Activated CD8-positive, alpha-beta T cell treated with anti-CD3 and anti-CD28 coated beads, Interleukin-2, amount 10 ng/mL, durations not matched to agents 7 days and 5 days (primary cell): ENCODE results near the gene THSD7B. TPM values are rescaled to one million over a fixed set of nuclear protein-coding genes. Genes with fewer than 3 reads are reported as not detected.

Experiments
- ATAC-seq: fragments of 150-1000 bp; cut with Tn5 transposase; one replicate; pipeline ENCODE4 v1.10.0; 2021; ENCODE audit warnings: moderate library complexity
- CTCF ChIA-PET: fragments of 350-600 bp; sonication (Branson Sonifier 250); formaldehyde crosslinking; loops from one replicate; lab custom pipeline; 2021; ENCODE audit warnings: antibody characterized with exemption; lab: Charles Lee
- POLR2A ChIA-PET: fragments of 350-600 bp; sonication (Branson Sonifier 250); formaldehyde crosslinking; loops from one replicate; lab custom pipeline; 2021; ENCODE audit warnings: antibody characterized with exemption; lab: Charles Lee
- DNase-seq: peaks from one replicate; pipeline ENCODE4 v3.0.0-alpha.2; 2020
- H3K27ac Mint-ChIP-seq: one replicate; pipeline ENCODE4 v1.8.0; 2021; ENCODE audit warnings: mild to moderate bottlenecking, mixed read lengths
- H3K27me3 Mint-ChIP-seq: one replicate; pipeline ENCODE4 v1.8.0; 2021; ENCODE audit warnings: low read depth, mixed read lengths
- H3K36me3 Mint-ChIP-seq: one replicate; pipeline ENCODE4 v1.8.0; 2021; ENCODE audit warnings: low read depth, mixed read lengths
- H3K4me1 Mint-ChIP-seq: one replicate; pipeline ENCODE4 v1.8.0; 2021; ENCODE audit warnings: low read depth, mixed read lengths
- H3K4me3 Mint-ChIP-seq: one replicate; pipeline ENCODE4 v1.8.0; 2021; ENCODE audit warnings: mild to moderate bottlenecking, mixed read lengths
- H3K9me3 Mint-ChIP-seq: one replicate; pipeline ENCODE4 v1.8.0; 2022; ENCODE audit warnings: mixed read lengths; ENCODE audit not compliant: insufficient read depth
- total RNA-seq, 2 experiments: library from RNA; stranded (reverse); gene quantifications; one replicate each; pipeline ENCODE4 v1.2.3, GENCODE V29; 2021

Gene THSD7B
- total RNA-seq, 2 experiments from 2014 or later: not detected

DNA sequence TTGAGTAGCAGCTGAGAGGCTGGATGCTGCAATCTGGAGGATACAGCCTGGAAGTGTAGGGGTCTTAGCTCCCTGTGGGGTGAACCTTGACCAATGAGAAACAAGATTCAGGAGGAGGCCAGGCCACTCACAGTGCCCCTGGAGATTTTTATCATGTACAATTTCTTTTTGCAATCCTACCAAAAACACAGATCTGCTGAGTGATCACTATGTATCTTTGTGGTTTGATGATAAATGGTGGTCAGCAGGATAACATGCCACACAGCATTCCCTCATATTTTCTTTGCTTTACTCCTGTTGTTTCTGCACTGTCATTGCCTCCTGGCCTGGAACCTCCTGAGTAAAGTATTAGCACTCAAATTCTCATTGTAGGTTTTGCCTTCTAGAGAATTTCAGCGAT, 357.9 kb downstream of the THSD7B start:
- no peaks in the 10 kb centered on the region for H3K4me1 Mint-ChIP-seq
- ATAC-seq (no peak), DNase-seq (no peak)
- POLR2A ChIA-PET: no interaction called here
- no peak overlapping the region for H3K4me3 Mint-ChIP-seq
- H3K27me3 Mint-ChIP-seq: no peaks in the 10 kb centered on the region
- CTCF ChIA-PET: no interaction called here
- H3K27ac Mint-ChIP-seq: no peak overlapping the region
- no peaks in the 10 kb centered on the region for H3K9me3 Mint-ChIP-seq
- no peaks in the 10 kb centered on the region for H3K36me3 Mint-ChIP-seq

DNA sequence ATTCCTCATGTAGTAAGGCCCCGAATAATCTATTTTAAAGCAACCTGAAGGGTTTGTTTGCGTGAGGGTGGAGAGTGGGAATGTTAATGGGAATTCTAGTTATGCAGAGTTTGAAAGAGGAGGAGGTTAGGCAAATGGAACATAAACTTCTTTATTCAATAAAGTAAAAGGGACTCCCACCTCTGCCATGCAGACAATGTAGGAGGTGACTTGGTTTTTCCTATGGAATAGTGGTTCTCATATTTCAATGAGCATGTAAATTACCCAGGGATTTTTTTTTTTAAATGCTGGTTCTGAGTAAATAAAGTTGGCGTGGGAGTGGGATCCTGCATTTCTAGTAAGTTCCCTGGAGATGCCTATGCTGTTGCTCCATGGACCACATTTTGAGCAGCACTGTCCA, 367.9 kb downstream of the THSD7B start:
- ChIA-PET CTCF (no interaction called here), POLR2A (no interaction called here)
- ATAC-seq: no peak
- H3K4me3 Mint-ChIP-seq: no peak overlapping the region
- H3K27ac Mint-ChIP-seq: no peak overlapping the region
- no peaks in the 10 kb centered on the region for H3K27me3 Mint-ChIP-seq
- no peaks in the 10 kb centered on the region for H3K9me3 Mint-ChIP-seq
- H3K4me1 Mint-ChIP-seq: no peaks in the 10 kb centered on the region
- H3K36me3 Mint-ChIP-seq: no peaks in the 10 kb centered on the region
- no peak for DNase-seq

DNA sequence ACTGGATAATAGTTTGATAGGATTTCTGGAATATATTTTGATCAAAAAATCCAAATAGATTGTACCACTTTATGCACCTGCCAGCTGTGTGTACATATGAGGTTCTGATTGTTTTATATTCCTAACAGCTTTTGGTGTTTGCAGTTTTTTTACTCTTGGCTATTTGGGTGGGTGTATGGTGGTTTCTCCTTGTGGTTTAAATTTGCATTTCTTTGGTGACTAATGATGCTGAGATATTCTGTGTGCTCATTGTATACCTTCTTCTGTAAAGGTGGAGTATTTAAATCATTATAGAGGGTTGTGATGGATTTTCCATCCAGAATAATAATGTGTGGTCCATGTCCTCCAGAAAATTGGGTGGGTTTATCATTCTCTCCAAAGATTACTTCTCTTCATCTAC, 372.9 kb downstream of the THSD7B start:
- no peak for ATAC-seq

DNA sequence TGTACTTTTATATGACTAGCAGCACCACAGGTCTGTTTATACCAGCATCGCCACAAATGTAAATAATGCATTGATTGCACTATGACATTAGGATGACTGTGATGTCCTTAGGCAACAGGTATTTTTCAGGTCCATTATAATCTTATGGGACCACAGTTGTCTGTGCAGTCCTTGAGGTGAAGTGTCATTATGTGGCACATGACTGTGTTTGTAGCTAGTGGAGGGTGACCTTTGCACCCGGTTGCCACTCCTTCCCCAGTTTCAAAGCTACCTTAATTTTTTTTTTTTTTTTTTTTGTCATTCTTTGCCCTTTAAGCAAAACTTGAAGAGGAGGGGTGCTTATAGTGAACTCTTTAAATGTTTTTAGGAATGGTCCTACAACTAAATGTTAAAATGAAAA, 386.4 kb downstream of the THSD7B start:
- ChIA-PET POLR2A (no interaction called here), CTCF (no interaction called here)
- Mint-ChIP-seq H3K4me1 (no peaks in the 10 kb centered on the region), H3K4me3 (no peak overlapping the region), H3K9me3 (no peaks in the 10 kb centered on the region), H3K27ac (no peak overlapping the region), H3K27me3 (no peaks in the 10 kb centered on the region), H3K36me3 (no peaks in the 10 kb centered on the region)
- no peak for ATAC-seq
- DNase-seq: no peak

More for the DNA sequence above, 372.9 kb downstream of the THSD7B start:
- no peak for DNase-seq
- Mint-ChIP-seq H3K4me1 (no peaks in the 10 kb centered on the region), H3K36me3 (no peaks in the 10 kb centered on the region), H3K4me3 (no peak overlapping the region), H3K27me3 (no peaks in the 10 kb centered on the region), H3K27ac (no peak overlapping the region), H3K9me3 (no peaks in the 10 kb centered on the region)
- POLR2A ChIA-PET: no interaction called here
- CTCF ChIA-PET: no interaction called here

DNA sequence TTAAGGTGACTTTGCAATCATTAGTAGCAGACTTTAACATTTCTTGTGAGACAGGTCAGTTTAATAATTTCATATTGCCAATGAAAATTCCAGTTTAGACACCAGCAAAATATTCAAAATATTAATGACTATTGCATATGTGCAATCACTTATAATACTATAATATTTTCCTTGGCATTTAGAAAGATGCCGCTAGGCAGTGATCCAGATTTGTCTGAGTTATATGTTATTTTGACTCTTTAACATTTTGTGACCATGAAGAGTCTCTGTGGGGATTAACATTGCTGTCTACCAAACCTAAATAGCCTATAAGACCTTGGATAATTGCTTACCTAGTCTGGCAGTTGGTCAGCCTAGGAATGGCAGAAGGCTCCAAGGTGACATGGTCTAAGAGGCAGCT, 389.6 kb downstream of the THSD7B start:
- POLR2A ChIA-PET: no interaction called here

DNA sequence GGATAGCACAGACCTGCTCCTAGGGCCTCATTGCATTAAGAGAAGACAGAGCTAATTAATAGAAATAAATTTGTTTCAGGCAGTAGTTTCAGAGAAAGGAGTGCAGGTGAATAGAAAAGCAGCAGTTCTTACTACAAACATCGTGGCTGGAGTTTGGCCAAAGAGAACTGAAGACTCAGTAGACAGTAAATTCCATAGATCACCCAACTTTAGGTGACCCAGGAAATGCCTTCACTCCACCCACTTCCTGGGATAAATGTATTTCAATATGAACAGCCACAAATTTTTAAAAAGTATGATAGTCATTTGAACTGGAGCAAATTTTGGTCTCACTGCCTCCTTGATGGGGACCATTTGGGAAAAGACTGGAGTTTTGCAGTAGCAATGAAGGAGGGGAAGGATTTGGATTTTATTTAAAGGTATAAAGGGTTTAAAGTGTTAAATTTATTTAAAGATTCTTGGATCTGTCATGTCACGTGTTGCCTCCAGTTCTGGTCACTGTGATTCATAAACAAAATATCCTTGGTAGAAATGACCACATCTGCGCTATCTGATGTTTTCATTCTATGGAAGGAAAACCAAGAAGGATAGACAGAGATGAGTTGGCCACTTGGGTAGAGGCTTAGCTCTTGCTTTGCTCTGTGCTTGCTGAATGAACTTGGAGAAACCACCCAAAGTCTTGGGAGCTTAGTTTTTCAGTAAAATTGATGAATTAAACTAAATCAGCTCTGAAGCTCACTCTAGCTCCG, 390.2 kb downstream of the THSD7B start:
- Mint-ChIP-seq H3K9me3 (no peaks in the 10 kb centered on the region), H3K27ac (no peak overlapping the region), H3K36me3 (no peaks in the 10 kb centered on the region), H3K4me3 (no peak overlapping the region), H3K4me1 (no peaks in the 10 kb centered on the region), H3K27me3 (no peaks in the 10 kb centered on the region)
- ChIA-PET POLR2A (no interaction called here), CTCF (no interaction called here)
- ATAC-seq: no peak
- DNase-seq: no peak

More for the DNA sequence above, 389.6 kb downstream of the THSD7B start:
- CTCF ChIA-PET: no interaction called here
- no peaks in the 10 kb centered on the region for H3K27me3 Mint-ChIP-seq
- no peak overlapping the region for H3K4me3 Mint-ChIP-seq
- no peaks in the 10 kb centered on the region for H3K9me3 Mint-ChIP-seq
- H3K36me3 Mint-ChIP-seq: no peaks in the 10 kb centered on the region
- no peak for ATAC-seq
- DNase-seq: no peak
- no peaks in the 10 kb centered on the region for H3K4me1 Mint-ChIP-seq
- no peak overlapping the region for H3K27ac Mint-ChIP-seq

DNA sequence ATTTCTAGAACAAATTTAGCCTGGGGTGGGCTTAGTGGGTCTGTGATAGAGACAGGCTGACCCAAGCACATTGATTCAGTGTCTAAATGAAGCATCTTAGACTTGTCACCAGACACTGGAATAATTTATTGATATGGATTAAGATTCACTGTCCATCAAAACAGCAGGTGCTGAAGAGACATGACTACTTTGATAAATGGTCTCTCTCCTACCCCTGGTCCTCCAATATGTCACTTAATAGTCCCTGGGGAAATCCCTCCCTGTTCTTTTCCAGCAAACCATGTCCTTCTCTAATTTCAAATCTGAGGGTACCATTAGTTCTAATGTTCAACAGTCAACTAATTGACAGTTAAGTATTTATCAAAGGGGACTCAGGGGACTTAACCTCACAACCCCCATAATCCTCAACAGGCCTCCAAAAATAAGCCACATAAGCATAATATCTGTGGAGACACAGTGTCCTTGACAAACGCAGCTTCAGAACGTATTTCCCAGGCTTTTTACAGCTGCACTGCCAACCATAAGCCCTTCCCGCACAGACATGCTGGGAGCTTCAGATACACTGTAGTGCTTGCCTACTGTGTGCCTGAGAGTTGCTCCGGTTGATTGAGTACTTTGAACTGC, 391.0 kb downstream of the THSD7B start:
- Mint-ChIP-seq H3K27ac (no peak overlapping the region), H3K4me3 (no peak overlapping the region), H3K9me3 (no peaks in the 10 kb centered on the region), H3K27me3 (no peaks in the 10 kb centered on the region), H3K4me1 (no peaks in the 10 kb centered on the region), H3K36me3 (no peaks in the 10 kb centered on the region)
- ChIA-PET POLR2A (no interaction called here), CTCF (no interaction called here)
- DNase-seq (no peak), ATAC-seq (no peak)

DNA sequence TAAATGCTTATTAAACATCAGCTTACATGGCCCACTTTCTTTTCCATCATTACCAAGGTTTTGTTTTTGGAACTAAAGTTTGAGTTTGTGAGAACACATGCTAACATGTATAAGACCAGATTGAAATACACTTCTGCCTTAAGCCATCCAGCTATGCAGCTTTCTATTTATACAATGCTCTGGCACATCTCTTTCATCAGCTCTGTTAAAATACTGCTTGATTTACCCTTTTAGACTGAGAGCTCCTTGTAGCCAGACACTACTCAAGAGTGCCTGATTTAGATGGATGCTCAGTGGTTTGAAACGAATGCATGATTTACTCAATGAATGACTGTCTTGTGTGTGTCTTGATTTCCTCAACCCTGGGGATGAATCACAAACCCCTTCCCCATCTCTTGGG, 392.5 kb downstream of the THSD7B start:
- H3K4me1 Mint-ChIP-seq: no peaks in the 10 kb centered on the region
- no peak overlapping the region for H3K27ac Mint-ChIP-seq

DNA sequence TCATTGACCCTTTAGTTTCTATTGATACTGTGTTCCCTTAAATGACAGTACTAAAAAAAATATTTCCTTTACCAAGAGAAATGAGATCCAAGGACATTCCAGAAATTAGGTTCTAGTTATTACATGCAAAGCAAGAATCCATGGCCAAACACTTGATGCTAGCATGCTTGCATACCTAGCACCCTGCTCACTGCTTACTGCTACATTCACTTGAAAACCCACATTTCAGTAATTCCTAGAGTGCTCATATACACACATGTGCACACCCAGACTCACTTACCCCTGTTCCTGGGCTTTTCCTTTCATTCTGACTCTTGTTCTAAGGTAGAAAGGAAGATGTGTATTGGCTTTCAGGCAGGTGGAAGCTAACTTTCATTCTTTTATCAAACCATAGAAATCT, 395.9 kb downstream of the THSD7B start:
- H3K4me1 Mint-ChIP-seq: no peaks in the 10 kb centered on the region
- H3K27ac Mint-ChIP-seq: no peak overlapping the region
- DNase-seq (no peak), ATAC-seq (no peak)
- POLR2A ChIA-PET: no interaction called here
- no peak overlapping the region for H3K4me3 Mint-ChIP-seq
- no peaks in the 10 kb centered on the region for H3K9me3 Mint-ChIP-seq
- CTCF ChIA-PET: no interaction called here
- H3K36me3 Mint-ChIP-seq: no peaks in the 10 kb centered on the region
- H3K27me3 Mint-ChIP-seq: no peaks in the 10 kb centered on the region

More for the DNA sequence above, 392.5 kb downstream of the THSD7B start:
- no peak overlapping the region for H3K4me3 Mint-ChIP-seq
- H3K9me3 Mint-ChIP-seq: no peaks in the 10 kb centered on the region
- POLR2A ChIA-PET: no interaction called here
- no peaks in the 10 kb centered on the region for H3K27me3 Mint-ChIP-seq
- CTCF ChIA-PET: no interaction called here
- H3K36me3 Mint-ChIP-seq: no peaks in the 10 kb centered on the region
- no peak for DNase-seq
- no peak for ATAC-seq

DNA sequence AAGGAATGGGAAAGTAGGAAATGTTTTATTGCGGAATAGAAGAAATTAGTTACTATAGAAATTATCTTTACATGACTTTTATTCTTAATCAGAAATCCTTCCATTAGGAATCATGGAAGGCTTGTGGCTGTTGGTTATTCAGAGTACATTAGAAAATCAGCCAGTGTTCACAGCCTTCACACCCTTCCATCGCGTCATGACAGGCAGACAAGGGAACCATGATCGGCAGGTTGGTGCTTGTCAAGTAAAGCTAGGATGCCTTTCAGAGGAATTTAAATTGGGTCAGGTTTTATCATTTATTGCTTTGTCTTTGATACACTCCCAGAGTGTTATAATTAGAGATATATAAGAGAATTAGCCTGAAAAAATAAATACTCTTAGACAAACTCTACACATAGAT, 400.6 kb downstream of the THSD7B start:
- Mint-ChIP-seq H3K36me3 (no peaks in the 10 kb centered on the region), H3K27me3 (no peaks in the 10 kb centered on the region), H3K4me3 (no peak overlapping the region), H3K9me3 (no peaks in the 10 kb centered on the region), H3K4me1 (no peaks in the 10 kb centered on the region), H3K27ac (no peak overlapping the region)
- no peak for DNase-seq
- POLR2A ChIA-PET: no interaction called here
- CTCF ChIA-PET: no interaction called here
- no peak for ATAC-seq

DNA sequence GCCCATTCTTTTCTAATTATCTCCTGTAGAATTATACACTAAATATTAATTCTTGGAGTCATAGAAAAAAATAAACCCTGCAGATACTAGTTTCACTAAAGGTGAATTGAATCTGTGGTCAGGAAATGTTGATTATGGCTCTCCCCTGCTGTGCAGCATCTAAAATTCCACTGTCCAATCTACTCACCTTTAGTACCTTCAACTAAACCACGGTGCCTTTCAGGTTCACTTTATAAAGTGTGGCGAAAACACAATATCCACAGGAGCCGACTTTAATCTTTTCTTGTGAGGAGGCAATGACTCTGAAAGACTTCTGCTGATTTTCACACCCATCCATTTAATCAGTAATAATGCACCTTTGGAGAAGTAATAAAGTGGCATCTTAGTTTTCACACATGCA, 402.3 kb downstream of the THSD7B start:
- ChIA-PET POLR2A (no interaction called here), CTCF (no interaction called here)
- Mint-ChIP-seq H3K36me3 (no peaks in the 10 kb centered on the region), H3K27me3 (no peaks in the 10 kb centered on the region), H3K9me3 (no peaks in the 10 kb centered on the region), H3K4me1 (no peaks in the 10 kb centered on the region), H3K27ac (no peak overlapping the region), H3K4me3 (no peak overlapping the region)
- ATAC-seq (no peak), DNase-seq (no peak)

DNA sequence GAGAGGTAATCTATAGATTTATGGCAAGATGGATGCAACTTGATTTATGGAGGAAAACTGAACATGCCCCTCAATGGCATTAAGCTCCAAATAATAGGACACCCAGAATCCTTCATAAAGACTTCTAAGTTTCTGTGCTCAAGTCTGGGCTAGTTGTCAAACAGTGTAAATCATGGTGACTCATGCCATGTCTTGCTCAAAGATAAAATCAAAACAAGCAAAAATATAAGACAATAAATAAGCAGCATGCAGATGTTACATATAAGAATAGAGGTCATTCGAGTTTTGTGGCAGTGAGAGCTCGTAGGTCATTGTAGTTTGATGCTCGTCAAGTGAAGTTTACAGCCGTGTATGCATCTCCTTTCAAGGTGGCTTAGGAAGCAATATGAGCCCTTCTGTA, 403.2 kb downstream of the THSD7B start:
- H3K36me3 Mint-ChIP-seq: no peaks in the 10 kb centered on the region
- CTCF ChIA-PET: no interaction called here
- H3K27ac Mint-ChIP-seq: no peak overlapping the region
- POLR2A ChIA-PET: no interaction called here
- H3K4me1 Mint-ChIP-seq: no peaks in the 10 kb centered on the region
- H3K4me3 Mint-ChIP-seq: no peak overlapping the region
- DNase-seq: no peak
- H3K9me3 Mint-ChIP-seq: no peaks in the 10 kb centered on the region
- H3K27me3 Mint-ChIP-seq: no peaks in the 10 kb centered on the region
- no peak for ATAC-seq
